HUES48 (cell line): Measurements from ENCODE around the gene CTU2.

Experiments used
- H3K27ac ChIP-seq: one replicate; pipeline ENCODE4 v1.7.0; 2013; ENCODE audit warnings: low read depth, low read length, inconsistent platforms
- H3K27me3 ChIP-seq: 2 replicates; pipeline ENCODE4 v1.6.1; 2013; ENCODE audit warnings: mild to moderate bottlenecking, low read length; ENCODE audit not compliant: control insufficient read depth, insufficient read depth
- H3K36me3 ChIP-seq: 2 replicates; pipeline ENCODE4 v1.6.1; 2013; ENCODE audit warnings: low read length; ENCODE audit not compliant: control insufficient read depth, insufficient read depth
- H3K4me1 ChIP-seq: 2 replicates; pipeline ENCODE4 v1.6.1; 2013; ENCODE audit warnings: mild to moderate bottlenecking, low read length; ENCODE audit not compliant: control insufficient read depth, insufficient read depth
- H3K4me3 ChIP-seq: 2 replicates; pipeline ENCODE4 v1.5.1; 2013; ENCODE audit warnings: mild to moderate bottlenecking, low read depth, low read length
- H3K9ac ChIP-seq: 2 replicates; pipeline ENCODE4 v1.6.1; 2013; ENCODE audit warnings: mild to moderate bottlenecking, low read depth, low read length, moderate library complexity
- H3K9me3 ChIP-seq: 2 replicates; pipeline ENCODE4 v1.6.1; 2013; ENCODE audit warnings: low read length; ENCODE audit not compliant: control insufficient read depth, insufficient read depth

CTU2 gene

GRCh38 chr16:88716601-88717001 is 10.3 kb downstream of the CTU2 start:
- peaks cover 72% of the 10 kb centered on the region for H3K36me3 ChIP-seq

GRCh38 chr16:88718178-88718577 is 11.9 kb downstream of the CTU2 start:
- H3K27ac ChIP-seq = no peak overlapping the region
- H3K27me3 ChIP-seq = no peaks in the 10 kb centered on the region
- no peaks in the 10 kb centered on the region for H3K9me3 ChIP-seq
- no peaks in the 10 kb centered on the region for H3K4me1 ChIP-seq
- no peak overlapping the region for H3K9ac ChIP-seq
- H3K4me3 ChIP-seq = no peak overlapping the region
- peaks cover 77% of the 10 kb centered on the region for H3K36me3 ChIP-seq

More at GRCh38 chr16:88716601-88717001, 10.3 kb downstream of the CTU2 start:
- H3K9ac ChIP-seq = no peak overlapping the region
- H3K27me3 ChIP-seq = no peaks in the 10 kb centered on the region
- H3K9me3 ChIP-seq = no peaks in the 10 kb centered on the region
- H3K4me1 ChIP-seq = no peaks in the 10 kb centered on the region
- H3K4me3 ChIP-seq = no peak overlapping the region
- H3K27ac ChIP-seq = no peak overlapping the region

- Histone ChIP-seq H3K27ac (no peak overlapping the region), H3K4me3 (no peak overlapping the region), H3K9me3 (no peaks in the 10 kb centered on the region), H3K36me3 (peaks cover 69% of the 10 kb centered on the region), H3K4me1 (no peaks in the 10 kb centered on the region), H3K9ac (no peak overlapping the region), H3K27me3 (no peaks in the 10 kb centered on the region)
Observed at GRCh38 chr16:88719267-88719932, 13.1 kb downstream of the CTU2 start.

GRCh38 chr16:88719933-88720296 is 13.6 kb downstream of the CTU2 start:
- Histone ChIP-seq H3K9ac (no peak overlapping the region), H3K4me1 (no peaks in the 10 kb centered on the region), H3K27ac (no peak overlapping the region), H3K9me3 (no peaks in the 10 kb centered on the region), H3K27me3 (no peaks in the 10 kb centered on the region), H3K36me3 (peaks cover 68% of the 10 kb centered on the region), H3K4me3 (no peak overlapping the region)

- Histone ChIP-seq H3K9ac (no peak overlapping the region), H3K4me1 (no peaks in the 10 kb centered on the region), H3K27ac (no peak overlapping the region), H3K4me3 (no peak overlapping the region), H3K9me3 (no peaks in the 10 kb centered on the region), H3K27me3 (no peaks in the 10 kb centered on the region), H3K36me3 (peaks cover 68% of the 10 kb centered on the region)
Observed at GRCh38 chr16:88720396-88720970, 14.2 kb downstream of the CTU2 start.

- peaks cover 66% of the 10 kb centered on the region for H3K36me3 ChIP-seq
Observed at GRCh38 chr16:88721236-88721635, 14.9 kb downstream of the CTU2 start.

GRCh38 chr16:88721815-88722755 is 15.8 kb downstream of the CTU2 start:
- peaks cover 60% of the 10 kb centered on the region for H3K36me3 ChIP-seq
- no peaks in the 10 kb centered on the region for H3K27me3 ChIP-seq
- H3K27ac ChIP-seq = no peak overlapping the region
- no peaks in the 10 kb centered on the region for H3K4me1 ChIP-seq
- H3K9ac ChIP-seq = no peak overlapping the region
- no peak overlapping the region for H3K4me3 ChIP-seq
- H3K9me3 ChIP-seq = no peaks in the 10 kb centered on the region

More at GRCh38 chr16:88721236-88721635, 14.9 kb downstream of the CTU2 start:
- H3K27me3 ChIP-seq = no peaks in the 10 kb centered on the region
- no peaks in the 10 kb centered on the region for H3K4me1 ChIP-seq
- H3K9ac ChIP-seq = no peak overlapping the region
- no peak overlapping the region for H3K4me3 ChIP-seq
- no peaks in the 10 kb centered on the region for H3K9me3 ChIP-seq
- no peak overlapping the region for H3K27ac ChIP-seq

GRCh38 chr16:88722784-88723506 is 16.6 kb downstream of the CTU2 start:
- Histone ChIP-seq H3K9ac (no peak overlapping the region), H3K9me3 (no peaks in the 10 kb centered on the region), H3K27ac (no peak overlapping the region), H3K4me3 (no peak overlapping the region), H3K27me3 (no peaks in the 10 kb centered on the region), H3K36me3 (peaks cover 57% of the 10 kb centered on the region), H3K4me1 (no peaks in the 10 kb centered on the region)

GRCh38 chr16:88723507-88723887 is 17.2 kb downstream of the CTU2 start:
- Histone ChIP-seq H3K27ac (no peak overlapping the region), H3K27me3 (no peaks in the 10 kb centered on the region), H3K9me3 (no peaks in the 10 kb centered on the region), H3K36me3 (peaks cover 52% of the 10 kb centered on the region), H3K4me3 (no peak overlapping the region), H3K4me1 (no peaks in the 10 kb centered on the region), H3K9ac (no peak overlapping the region)

GRCh38 chr16:88723911-88724310 is 17.6 kb downstream of the CTU2 start:
- Histone ChIP-seq H3K4me3 (no peak overlapping the region), H3K9me3 (no peaks in the 10 kb centered on the region), H3K9ac (no peak overlapping the region), H3K36me3 (peaks cover 47% of the 10 kb centered on the region), H3K27ac (no peak overlapping the region), H3K27me3 (no peaks in the 10 kb centered on the region), H3K4me1 (no peaks in the 10 kb centered on the region)
